Sigmoid colon (tissue), 4 donors: ENCODE results near the gene DCTN5.

Source experiments
- EP300 ChIP-seq, 4 donors: sonication (generic); formaldehyde crosslinking; IDR thresholded peaks; one replicate each; pipeline ENCODE4 v1.6.1; 2017; ENCODE audit warnings: antibody characterized with exemption in 4 of 4
- POLR2A ChIP-seq, 2 donors: fragments of 450-650 bp; IDR thresholded peaks; one replicate each; pipeline ENCODE4 v1.6.1; 2016; ENCODE audit warnings: antibody characterized with exemption in 2 of 2, mild to moderate bottlenecking in 2 of 2, moderate library complexity in 2 of 2
- TF ChIP-seq, protein P1 (sequence below), 4 experiments: fragments of 450-650 bp in 3 of 4; fragments of 200-600 bp in 1 of 4; IDR thresholded peaks; one replicate each; pipeline ENCODE4 v1.5.1; 2016 to 2019; ENCODE audit warnings: antibody characterized with exemption in 4 of 4, mild to moderate bottlenecking in 3 of 4, moderate library complexity in 2 of 4

DNA sequence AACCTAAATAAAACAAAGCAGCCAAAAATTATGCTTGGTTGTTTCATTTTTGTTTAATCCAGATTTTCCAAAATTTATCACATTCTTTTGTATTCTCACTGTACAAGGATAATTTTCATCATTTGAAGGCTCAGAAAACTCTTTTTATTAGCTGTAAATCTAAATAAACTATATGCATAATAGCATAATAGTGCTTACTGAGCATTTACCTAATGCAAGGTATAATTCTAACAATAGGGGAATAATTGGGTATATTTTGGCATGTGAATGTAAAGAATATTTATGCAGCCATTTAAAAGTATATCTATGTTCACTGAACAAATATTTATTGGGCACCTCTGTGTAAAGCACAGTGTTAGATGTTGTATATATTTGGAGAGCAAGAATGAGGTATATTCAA, 17.2 kb upstream of the DCTN5 start:
- TF ChIP-seq, protein P1, sequence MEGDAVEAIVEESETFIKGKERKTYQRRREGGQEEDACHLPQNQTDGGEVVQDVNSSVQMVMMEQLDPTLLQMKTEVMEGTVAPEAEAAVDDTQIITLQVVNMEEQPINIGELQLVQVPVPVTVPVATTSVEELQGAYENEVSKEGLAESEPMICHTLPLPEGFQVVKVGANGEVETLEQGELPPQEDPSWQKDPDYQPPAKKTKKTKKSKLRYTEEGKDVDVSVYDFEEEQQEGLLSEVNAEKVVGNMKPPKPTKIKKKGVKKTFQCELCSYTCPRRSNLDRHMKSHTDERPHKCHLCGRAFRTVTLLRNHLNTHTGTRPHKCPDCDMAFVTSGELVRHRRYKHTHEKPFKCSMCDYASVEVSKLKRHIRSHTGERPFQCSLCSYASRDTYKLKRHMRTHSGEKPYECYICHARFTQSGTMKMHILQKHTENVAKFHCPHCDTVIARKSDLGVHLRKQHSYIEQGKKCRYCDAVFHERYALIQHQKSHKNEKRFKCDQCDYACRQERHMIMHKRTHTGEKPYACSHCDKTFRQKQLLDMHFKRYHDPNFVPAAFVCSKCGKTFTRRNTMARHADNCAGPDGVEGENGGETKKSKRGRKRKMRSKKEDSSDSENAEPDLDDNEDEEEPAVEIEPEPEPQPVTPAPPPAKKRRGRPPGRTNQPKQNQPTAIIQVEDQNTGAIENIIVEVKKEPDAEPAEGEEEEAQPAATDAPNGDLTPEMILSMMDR (IDR thresholded peaks at IDR 0.05) = no peak
- TF ChIP-seq POLR2A (IDR thresholded peaks at IDR 0.05) (no peak), EP300 (IDR thresholded peaks at IDR 0.05) (no peak)
